22Rv1 (cell line): ENCODE results near the gene CDCP1.

ENCODE experiments used
- CTCF ChIP-seq: fragments of 450-650 bp; IDR thresholded peaks from 2 replicates; pipeline ENCODE4 v1.5.1; 2017; ENCODE audit warnings: mild to moderate bottlenecking
- ZFX ChIP-seq: fragments of 450-650 bp; IDR thresholded peaks from 2 replicates; pipeline ENCODE4 v1.6.1; 2017; ENCODE audit warnings: antibody characterized with exemption, borderline replicate concordance

GRCh38 chr3:45139372-45140140, 6.6 kb downstream of the CDCP1 start:
- no peak for TF ChIP-seq CTCF
- TF ChIP-seq ZFX, result no peak
